NCI-H128 (cell line): ENCODE measurements around the gene ABHD17C.

ENCODE experiments used
- DNase-seq: peaks from one replicate; lab custom pipeline; 2025; ENCODE audit not compliant: unreplicated experiment; lab: John Stamatoyannopoulos, UW

The ABHD17C gene

DNA sequence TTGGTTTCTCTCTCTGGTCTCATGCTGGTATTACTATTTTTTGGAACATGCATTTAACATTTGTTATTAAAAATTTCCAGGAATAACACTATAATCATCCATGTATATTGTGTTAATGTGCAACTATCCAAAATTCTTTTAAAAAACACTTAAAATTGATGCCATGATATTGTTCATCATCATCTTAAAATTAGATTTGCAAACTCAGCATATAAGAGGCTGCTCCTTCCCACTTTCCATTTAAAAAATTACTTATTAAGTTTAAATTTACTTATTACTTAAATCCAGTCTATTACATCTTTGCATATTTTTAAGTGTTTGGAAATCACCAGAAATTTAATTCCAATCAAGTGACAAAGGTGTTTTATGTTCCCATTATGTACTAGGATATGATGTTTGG lies 5.8 kb upstream of the ABHD17C start:
- no peak for DNase-seq

DNA sequence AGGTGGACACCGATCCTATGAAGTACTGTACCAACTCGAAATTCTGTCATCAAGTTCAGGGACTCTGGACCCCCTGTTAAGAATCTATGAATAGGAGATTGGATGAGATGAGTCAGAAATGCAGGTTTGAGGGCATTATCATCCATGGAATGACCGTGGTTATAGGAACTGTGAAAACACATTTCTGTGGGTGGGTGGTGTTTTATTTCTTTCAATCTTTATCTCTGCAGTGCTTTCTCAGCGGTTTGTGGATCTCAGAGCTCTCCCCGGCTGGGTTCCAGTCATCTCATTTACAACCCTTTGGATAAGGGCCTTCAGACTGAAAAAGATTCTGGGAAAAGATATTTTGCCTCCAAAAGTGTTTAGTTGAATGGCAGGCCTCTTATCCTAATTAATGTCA lies 5.4 kb upstream of the ABHD17C start:
- no peak for DNase-seq

GRCh38 chr15:80691575-80691974 lies 3.5 kb upstream of the ABHD17C start:
- DNase-seq, result no peak

DNA sequence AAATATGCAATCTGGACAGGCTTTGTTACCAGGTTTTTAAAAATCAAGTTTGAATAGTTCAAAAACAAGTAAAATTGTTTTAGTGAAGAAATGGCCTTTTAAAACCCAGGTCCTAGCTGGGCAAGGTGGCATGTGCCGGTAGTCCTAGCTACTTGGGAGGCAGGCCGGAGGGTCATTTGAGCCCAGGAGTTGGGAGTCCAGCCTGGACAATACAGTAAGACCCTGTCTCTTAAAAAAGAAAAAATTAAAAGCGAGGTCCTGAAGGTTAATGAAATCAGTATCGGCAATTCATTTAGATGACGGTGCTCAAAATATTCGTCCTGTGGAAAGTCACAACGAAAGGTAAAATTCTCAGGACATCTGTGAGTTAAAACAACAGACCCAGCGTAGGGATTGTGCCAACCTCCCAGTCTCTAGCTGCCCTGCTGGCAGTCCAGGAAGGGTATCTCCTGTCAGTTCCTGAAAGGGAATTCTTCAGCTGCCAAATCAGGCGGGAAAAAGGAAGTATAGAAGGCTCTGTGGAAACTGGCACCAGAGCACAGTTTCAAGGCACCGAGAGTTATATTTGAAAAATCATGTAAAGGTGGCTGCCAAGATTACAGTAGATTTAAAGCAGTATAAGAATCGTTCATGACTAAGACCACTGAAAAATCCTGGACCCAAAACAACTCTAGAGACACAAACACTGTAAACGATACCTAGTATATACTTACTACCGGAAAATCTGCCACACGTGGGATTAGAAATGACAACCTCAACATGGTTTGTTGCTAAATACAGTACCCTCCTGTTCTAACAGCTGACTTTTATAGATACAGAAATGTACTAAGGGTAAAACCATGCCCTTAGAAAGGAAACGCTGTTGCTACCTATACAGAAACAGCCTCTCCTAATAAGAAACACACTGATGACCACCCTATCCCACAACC lies 1.2 kb upstream of the ABHD17C start:
- DNase-seq, result no peak

- DNase-seq, result no peak
Observed at GRCh38 chr15:80694611-80695098, 455 bp upstream of the ABHD17C start.

GRCh38 chr15:80695911-80696661 lies 976 bp downstream of the ABHD17C start:
- no peak for DNase-seq

- no peak for DNase-seq
Observed at GRCh38 chr15:80697075-80697685, 2.1 kb downstream of the ABHD17C start.

DNA sequence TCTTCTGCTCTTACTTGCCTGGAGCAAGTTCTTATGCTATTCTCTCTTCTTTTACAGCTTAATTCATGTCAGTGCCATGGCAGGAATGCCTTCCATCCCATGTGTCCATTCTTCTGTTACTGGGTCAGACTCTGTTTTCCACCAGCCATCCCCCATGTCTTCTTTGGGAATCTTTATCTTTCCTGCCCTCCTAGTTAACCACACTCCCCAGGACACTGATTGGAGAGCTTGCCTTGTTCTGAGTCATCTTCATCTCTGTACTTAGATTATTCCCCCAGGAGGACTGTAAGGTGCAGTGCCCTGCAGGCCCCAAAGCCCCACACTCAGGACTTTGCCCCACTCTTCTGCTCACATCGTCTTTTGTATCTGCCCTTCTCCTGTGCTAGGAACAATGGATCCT lies 3.6 kb downstream of the ABHD17C start:
- no peak for DNase-seq

- no peak for DNase-seq
Observed at GRCh38 chr15:80699981-80700380, 4.9 kb downstream of the ABHD17C start.

DNA sequence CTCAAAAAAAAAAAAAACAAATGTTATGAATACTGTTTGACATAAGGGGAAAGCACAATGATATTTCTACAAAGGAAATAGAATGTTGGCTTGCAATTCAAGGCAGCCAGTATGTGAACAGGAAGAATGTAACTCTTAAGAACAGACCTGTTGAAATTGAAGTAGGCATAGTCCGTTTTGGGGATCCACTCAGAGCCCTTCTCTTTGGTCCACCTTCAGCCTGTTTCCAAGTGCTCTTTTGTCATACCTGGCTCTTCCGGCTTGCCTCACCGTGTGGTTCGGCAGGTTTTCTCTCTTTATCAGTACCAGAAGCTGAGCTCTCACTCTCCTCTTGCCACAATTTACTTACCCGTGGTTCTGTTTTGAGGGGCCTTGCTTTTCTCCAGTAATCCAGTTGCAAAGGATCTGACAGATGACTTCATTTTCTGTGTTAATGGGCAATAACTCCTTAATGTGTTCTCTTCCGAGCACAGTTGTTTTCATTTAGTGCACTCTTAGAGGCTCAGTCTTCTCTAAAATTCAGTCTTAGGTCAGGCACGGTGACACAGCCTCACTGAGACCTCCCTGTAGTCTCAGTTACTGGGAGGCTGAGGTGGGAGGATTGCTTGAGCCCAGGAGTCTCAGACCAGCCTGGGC lies 6.7 kb downstream of the ABHD17C start:
- DNase-seq, result no peak

DNA sequence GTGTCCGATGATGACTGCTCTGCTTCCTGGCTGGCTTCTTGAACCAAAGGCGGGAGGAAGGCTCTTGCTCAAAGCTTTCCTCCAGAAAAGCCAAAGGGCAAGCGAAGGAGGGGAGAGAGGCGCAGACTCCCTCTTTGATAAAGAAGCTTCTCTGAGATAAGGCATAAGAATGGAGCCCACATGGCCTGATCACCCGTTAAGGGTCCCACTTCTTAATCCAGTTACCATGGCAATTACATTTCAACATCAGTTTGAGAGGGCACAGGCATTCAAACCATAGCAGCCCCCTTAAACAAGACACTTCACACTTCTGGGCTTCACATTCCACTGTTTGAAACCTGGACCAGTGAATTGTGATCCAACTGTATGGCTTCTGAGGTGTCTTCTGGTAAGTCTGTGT lies 8.0 kb downstream of the ABHD17C start:
- no peak for DNase-seq

- DNase-seq, result no peak
Observed at GRCh38 chr15:80703965-80704364, 8.9 kb downstream of the ABHD17C start.

- DNase-seq, result no peak
Observed at GRCh38 chr15:80706161-80706560, 11.1 kb downstream of the ABHD17C start.

DNA sequence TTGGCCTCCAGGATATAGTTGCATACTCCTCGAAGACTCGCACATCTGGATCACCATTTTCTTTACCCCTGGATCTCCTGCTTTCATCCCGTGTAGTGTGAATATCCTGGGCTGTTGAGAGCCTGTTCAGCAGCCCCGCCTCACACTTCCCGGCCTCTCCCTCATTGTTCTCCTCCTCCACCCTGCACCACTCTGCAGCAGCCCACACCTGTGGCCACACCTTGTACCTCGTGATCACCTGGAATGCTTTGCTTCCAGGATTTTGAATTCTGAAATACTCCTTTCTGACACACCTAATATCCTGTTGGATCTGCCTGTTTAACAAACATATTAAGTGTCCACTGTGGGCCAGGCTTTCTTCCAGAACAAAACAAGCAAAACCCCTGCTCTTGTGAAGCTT lies 14.4 kb downstream of the ABHD17C start:
- no peak for DNase-seq

GRCh38 chr15:80710635-80711554 lies 15.8 kb downstream of the ABHD17C start:
- no peak for DNase-seq

DNA sequence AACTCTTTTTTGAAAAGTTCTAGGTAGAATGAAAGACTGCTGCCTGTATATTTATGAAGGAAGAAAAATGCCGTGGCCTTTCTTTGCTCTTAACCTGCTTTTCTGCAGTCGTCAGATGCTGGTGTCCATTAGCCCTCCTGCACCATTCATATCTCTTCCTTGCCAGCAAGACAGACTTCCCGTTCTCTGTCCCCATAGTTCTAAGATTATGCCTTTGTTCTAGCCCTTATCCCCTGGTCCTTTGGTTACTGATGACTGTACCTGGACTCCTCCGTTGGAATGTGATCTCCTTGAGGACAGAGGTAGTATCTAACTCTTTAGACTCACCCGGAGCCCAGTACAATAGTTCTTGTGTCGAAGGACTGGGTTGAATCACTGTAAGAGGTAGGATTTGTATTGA lies 16.8 kb downstream of the ABHD17C start:
- no peak for DNase-seq

GRCh38 chr15:80712956-80713355 lies 17.8 kb downstream of the ABHD17C start:
- no peak for DNase-seq

DNA sequence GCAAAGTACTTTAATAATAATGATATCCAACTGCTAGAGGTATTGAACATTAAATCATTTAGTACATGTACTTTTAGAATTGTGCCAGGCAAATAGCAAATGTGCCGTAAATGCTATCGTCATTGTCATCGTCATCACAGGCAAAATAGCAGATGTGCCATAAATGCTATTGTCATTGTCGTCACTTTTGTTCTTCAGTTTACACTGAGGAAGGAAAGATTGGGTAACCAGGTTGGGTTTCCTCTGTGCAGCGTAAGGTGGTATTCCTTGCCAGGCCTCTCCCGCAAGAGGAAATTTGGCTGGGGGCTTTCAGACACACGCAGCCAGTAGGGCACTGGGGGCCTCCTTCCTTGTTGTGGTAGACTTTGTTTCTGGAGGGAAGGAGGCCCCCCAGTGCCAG lies 26.4 kb downstream of the ABHD17C start:
- DNase-seq, result no peak

DNA sequence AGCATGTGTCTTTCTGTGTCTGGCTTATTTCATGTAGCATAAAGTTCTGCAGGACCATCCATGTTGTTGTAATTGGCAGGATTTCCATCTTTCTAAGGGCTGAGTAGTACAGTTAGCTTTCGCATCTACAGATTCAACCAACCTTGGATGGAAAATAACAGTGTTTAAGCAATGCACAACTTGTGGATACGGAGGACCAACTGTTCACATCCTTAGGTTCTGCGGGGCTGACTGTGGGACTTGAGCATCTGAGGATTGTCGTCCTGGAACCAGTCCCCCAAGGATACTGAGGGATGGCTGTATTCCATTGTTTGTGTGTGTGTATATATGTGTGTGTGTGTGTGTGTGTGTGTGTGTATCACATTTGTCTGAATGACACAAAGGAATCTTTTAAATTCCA lies 27.7 kb downstream of the ABHD17C start:
- DNase-seq, result no peak

- DNase-seq, result no peak
Observed at GRCh38 chr15:80727196-80727595, 32.1 kb downstream of the ABHD17C start.
